Activated CD4-positive, alpha-beta T cell treated with anti-CD3 and anti-CD28 coated beads, Interleukin-2, amount 50 U/mL, for 1 hour (primary cell): ENCODE data around the gene FAM168A.

Experiments used
- DNase-seq: peaks from one replicate; pipeline ENCODE4 v3.0.0-alpha.2; 2020

The FAM168A gene

GRCh38 chr11:73597956-73598718 lies at the start of gene FAM168A:
Gene FAM168A (minus strand): TSS chr11:73598112. CDS start chr11:73468474, 129,638 bp downstream.
- DNase-seq = peak; percentile 92

- DNase-seq = peak; percentile 92
Observed at GRCh38 chr11:73647459-73648100, 49.7 kb upstream of the FAM168A start.

DNA sequence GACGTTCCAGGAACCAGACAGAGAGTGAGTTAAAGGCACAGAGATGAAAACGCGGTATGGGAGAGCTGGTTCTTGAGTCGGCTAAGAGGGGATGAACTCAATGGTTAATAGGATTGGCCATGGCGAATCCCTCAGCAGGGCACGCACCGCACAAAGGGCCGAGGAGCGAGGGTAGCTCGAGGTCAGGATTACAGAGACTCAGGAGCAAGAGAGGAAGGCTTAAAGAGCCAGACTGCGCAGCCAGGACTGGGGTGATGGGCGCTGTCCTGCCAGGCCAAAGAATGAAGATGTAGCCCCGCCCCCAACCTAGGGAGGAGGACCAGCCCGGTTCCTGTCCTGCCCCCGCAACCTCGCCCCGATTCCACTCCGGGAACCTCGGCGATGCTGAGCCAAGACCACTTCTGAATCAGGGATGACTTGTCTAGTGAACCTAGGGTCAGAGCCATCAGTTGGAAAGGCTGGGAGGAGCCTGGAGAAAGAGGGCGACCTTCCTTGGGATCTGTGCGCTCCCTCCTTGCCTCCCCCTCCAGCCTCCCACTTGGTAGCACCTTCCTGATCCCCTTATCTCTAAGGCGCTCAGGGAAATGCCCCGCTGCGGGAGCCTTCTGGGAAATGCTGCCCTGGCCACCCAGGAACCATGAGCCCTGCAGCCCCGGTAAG lies 48.2 kb upstream of the FAM168A start, which contains the start of gene PLEKHB1:
Gene PLEKHB1 (plus strand): TSS at position 610 of the 660 bp plus-strand sequence. CDS start 28 bp downstream, at position 638.
- DNase-seq = no peak

GRCh38 chr11:73645121-73645969 lies 47.4 kb upstream of the FAM168A start:
- no peak for DNase-seq

GRCh38 chr11:73641668-73642067 lies 43.8 kb upstream of the FAM168A start:
- DNase-seq = no peak

DNA sequence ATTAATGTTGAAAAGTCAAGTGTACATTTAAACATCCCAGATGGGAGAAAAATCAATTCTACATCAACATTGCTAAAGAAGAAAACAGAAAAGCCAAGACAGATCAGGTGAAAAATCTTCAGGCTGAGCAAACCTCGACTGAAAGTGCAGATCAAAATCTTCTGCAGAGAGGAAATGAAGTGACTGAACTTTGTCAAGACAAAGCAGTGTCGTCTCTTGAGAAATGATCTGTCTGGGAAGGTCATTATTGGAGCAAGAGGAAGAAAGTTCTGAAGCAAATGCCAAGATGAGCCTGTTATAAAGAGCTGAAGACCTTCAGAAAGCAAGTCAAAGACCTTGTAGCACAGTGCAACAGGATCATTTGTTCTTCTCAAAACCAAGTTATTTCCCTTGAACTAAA lies 42.7 kb upstream of the FAM168A start:
- no peak for DNase-seq

GRCh38 chr11:73637012-73637411 lies 39.1 kb upstream of the FAM168A start:
- DNase-seq = no peak

- no peak for DNase-seq
Observed at GRCh38 chr11:73636249-73636648, 38.3 kb upstream of the FAM168A start.

DNA sequence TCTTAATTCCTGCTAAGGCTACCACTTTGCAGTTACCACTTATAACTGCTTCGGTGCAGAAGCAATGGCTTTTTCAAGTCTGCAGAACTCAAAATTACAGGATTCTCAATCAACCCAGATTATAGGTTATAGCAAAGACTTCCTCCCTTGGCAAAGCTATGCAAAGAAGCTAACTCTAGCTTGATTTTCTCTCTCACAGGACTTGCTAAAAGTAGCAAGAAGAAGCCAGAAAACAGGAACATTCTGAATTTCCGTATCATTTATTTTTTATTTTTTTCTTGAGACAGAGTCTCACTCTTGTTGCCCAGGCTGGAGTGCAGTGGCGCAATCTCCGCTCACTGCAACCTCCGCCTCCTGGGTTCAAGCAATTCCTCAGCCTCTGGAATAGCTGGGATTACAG lies 37.8 kb upstream of the FAM168A start:
- no peak for DNase-seq

DNA sequence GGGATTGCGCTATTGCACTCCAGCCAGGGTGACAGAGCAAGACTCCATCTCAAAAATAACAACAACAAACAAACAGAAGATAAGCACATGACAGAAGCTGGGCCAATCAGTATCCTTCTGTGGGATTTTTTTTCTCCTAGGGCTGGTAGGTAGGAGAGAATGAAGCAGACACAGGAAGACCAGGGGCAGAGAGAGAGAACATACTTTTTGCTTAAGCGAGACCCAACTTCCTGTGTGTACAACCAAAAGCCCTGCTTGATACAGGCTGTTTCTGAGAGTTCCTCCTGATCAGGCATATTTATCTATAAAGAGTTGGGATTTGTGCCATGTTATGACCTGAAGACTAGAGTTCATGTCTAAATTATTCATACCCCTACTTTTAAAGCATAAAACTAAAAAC lies 36.1 kb upstream of the FAM168A start:
- no peak for DNase-seq

DNA sequence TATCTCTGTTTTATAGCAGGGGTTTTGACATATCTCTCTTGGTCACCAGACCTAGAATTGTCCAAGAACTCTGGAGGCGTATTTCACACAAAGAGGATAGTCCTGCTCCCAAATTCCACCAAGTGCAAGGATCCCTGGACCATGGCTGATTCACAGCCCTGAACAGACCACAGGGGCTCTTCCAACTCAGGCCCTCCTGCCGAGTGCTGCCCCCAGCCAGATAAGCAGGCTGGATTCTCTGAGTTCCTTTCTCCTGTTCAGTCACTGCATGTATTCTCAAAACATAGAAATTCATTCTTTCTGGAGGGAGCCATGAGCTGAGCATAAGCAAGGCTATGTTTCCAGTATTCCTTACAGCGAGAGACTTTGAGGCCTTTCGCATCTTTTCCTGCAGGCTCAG lies 35.1 kb upstream of the FAM168A start:
- DNase-seq = no peak

GRCh38 chr11:73629907-73630306 lies 32.0 kb upstream of the FAM168A start:
- no peak for DNase-seq

DNA sequence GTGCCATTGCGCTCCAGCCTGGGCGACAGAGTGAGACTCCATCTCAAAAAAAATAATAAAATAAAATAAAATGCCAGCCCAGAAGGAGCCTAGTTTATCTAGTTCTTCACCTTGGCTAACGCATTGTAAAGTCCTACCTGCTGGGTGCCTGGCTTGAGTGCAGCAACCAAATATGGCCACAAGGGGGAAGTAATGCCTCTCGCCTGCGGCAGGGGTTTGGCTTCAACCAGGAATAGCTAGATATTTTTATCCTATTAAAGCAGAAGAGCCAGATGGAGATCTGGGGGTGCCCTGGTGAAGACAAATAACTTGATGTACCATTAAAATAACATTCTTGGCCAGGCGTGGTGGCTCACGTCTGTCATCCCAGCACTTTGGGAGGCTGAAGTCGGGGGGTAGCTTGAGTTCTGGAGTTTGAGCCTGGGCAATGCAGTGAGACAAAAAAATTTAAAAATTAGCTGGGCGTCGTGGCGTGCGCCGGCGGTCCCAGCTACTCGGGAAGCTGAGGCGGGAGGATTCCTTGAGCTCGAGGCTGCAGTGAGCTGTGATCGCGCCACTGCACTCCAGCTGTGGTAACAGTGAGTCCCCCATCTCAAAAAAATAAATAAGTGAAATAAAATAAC lies 27.9 kb upstream of the FAM168A start:
- DNase-seq = peak; percentile 70

DNA sequence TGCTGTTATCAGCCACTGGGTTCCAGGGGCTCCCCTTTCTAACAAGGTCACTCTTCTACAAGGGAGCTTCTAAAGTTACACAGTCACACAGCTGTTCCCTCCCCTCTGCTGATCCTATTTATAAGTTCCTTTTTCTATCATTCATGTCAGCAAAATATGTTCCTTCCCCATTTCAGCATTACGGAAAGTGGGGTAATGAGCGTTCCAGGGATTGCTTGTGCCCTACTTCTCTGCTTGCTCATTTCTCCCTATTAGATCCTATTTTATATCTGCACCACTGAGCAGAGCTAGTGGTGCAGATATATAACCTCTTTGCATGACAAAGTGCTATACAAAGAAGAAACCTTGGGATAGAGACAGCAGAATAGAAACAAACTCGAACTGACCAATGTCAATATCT lies 25.8 kb upstream of the FAM168A start:
- no peak for DNase-seq

DNA sequence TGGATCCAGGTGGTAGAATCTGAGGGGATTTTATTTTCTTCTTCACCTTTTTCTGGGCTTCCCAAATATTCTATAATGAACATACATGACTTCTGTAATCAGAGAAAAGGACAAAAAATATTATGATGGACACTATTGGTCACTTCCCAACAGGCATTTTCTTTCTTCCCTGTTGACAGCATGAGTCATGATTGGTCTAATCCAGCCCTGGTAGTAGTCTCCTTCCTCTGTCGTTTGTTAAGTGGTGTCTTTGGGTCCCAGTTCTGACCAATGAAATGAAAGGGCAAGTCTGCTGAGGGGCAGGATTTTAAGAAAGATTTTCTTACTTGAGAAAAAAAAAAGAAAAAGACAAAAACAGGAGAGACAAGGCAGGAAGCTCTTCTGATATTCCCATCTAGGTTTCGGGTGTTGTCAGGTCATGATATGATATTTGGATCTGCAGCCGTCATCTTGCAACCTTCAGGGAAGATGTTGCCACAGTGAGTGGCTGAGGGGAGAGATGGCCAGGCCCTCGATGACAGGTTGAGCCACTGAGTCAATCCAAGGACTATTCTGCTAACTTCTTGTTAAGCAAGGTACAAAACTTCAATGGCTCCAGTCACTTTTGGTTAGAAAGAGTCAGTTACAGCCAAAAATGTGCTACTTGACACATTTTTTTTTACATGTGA lies 25.1 kb upstream of the FAM168A start:
- no peak for DNase-seq

DNA sequence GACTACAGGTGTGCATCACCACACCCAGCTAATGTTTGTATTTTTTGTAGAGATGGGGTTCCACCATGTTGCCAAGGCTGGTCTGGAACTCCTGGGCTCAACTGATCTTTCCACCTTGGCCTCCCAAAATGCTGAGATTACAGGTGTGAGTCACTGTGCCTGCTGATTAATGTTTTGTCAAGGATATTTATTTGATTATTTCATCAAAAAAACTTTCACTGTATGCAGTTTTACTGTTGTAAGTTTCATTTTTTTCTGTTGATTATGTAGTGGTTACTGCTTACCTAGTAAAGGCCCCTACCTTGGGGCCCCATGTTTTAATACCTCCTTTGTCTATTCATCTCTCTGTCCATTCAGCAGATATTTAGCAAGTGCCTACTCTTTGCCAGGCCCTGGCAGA lies 16.7 kb upstream of the FAM168A start:
- DNase-seq = no peak

DNA sequence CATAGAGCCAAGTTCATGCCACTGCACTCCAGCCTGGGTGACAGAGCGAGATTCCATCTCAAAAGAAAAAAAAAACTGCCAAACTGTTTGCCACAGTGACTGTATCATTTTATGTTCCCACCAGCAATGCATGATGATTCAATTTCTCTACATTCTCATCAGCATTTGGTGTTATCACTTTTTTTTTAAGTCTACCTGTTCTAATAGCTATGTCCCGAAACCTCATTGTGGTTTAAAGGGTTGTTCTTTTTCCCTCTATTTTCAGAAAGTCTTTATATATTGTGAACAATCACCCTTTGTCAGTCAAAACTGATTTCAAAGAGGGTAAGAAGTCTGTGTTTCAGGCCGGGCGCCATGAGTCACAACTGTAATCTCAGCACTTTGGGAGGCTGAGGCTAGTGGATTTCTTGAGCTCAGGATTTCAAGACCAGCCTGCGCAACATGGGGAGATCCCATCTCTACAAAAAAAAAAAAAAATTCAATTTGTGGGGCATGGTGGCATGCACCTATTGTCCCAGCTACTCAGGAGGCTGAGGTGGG lies 14.8 kb upstream of the FAM168A start:
- DNase-seq = no peak

DNA sequence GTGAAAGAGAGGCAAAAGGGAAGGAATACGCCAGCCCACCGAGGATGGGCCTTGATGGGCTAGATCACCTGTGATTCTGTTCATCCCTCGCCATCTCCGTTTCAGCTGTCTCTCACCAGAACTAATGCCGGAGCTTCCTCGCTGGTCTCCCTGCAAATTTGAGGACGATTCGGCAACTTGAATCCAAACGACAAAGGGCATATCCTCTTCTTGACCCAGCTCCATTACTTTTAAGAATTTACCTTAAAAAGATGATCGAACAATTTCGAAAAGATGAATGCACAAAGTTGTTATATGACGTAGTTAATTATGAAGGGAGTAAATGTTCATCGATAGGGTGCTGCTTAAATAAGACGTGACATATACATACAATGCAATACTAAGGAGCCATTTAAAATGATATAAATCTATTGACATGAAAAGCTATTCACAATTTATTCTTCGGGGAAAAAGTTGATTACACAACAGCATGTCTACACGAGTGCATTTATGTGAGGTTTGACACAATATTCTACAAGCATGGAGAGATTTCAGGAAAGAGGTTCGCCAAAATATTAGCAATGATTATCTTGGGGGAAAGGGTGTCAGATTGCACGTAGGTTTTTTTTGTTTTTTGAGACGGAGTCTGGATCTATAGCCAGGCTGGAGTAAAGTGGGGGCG lies 937 bp upstream of the FAM168A start:
- DNase-seq = no peak

- no peak for DNase-seq
Observed at GRCh38 chr11:73597336-73597955, 466 bp downstream of the FAM168A start.

GRCh38 chr11:73596547-73596946 lies 1.4 kb downstream of the FAM168A start:
- DNase-seq = no peak

GRCh38 chr11:73592640-73593039 lies 5.3 kb downstream of the FAM168A start:
- no peak for DNase-seq
